Suprapubic skin (tissue), 4 donors: ENCODE data around the gene CCNJL.

Experiments used
- POLR2A ChIP-seq, 2 donors: fragments of 450-650 bp; IDR thresholded peaks; one replicate each; pipeline ENCODE4 v1.6.1; 2017; ENCODE audit warnings: antibody characterized with exemption in 2 of 2, mild to moderate bottlenecking in 2 of 2, moderate library complexity in 2 of 2
- POLR2AphosphoS5 ChIP-seq, 3 donors: sonication (generic); formaldehyde crosslinking; IDR thresholded peaks; one replicate each; pipeline ENCODE4 v1.6.1; 2017; ENCODE audit warnings: antibody characterized with exemption in 3 of 3
- TF ChIP-seq, protein P1 (sequence below), 2 donors: fragments of 200-600 bp in 1 of 2; fragments of 450-650 bp in 1 of 2; sonication (generic) in 1 of 2; IDR thresholded peaks; one replicate each; pipeline ENCODE4 v1.5.1; 2016 to 2019; ENCODE audit warnings: antibody characterized with exemption in 2 of 2, mild to moderate bottlenecking in 1 of 2, moderate library complexity in 1 of 2

- no peak for TF ChIP-seq POLR2AphosphoS5 (IDR thresholded peaks at IDR 0.05)
- TF ChIP-seq, protein P1, sequence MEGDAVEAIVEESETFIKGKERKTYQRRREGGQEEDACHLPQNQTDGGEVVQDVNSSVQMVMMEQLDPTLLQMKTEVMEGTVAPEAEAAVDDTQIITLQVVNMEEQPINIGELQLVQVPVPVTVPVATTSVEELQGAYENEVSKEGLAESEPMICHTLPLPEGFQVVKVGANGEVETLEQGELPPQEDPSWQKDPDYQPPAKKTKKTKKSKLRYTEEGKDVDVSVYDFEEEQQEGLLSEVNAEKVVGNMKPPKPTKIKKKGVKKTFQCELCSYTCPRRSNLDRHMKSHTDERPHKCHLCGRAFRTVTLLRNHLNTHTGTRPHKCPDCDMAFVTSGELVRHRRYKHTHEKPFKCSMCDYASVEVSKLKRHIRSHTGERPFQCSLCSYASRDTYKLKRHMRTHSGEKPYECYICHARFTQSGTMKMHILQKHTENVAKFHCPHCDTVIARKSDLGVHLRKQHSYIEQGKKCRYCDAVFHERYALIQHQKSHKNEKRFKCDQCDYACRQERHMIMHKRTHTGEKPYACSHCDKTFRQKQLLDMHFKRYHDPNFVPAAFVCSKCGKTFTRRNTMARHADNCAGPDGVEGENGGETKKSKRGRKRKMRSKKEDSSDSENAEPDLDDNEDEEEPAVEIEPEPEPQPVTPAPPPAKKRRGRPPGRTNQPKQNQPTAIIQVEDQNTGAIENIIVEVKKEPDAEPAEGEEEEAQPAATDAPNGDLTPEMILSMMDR (IDR thresholded peaks at IDR 0.05): no peak
- TF ChIP-seq POLR2A (IDR thresholded peaks at IDR 0.05): no peak
Measured at GRCh38 chr5:160269017-160269416, 43.3 kb downstream of the CCNJL start.
